GM18499 (cell line): ENCODE measurements around the gene CDH13.

Experiments used
- ATAC-seq: cut with Tn5 transposase; IDR thresholded peaks from one replicate; pipeline ENCODE4 v1.9.1; 2021; ENCODE audit warnings: moderate number of reproducible peaks; ENCODE audit not compliant: insufficient read depth, unreplicated experiment

CDH13 gene

DNA sequence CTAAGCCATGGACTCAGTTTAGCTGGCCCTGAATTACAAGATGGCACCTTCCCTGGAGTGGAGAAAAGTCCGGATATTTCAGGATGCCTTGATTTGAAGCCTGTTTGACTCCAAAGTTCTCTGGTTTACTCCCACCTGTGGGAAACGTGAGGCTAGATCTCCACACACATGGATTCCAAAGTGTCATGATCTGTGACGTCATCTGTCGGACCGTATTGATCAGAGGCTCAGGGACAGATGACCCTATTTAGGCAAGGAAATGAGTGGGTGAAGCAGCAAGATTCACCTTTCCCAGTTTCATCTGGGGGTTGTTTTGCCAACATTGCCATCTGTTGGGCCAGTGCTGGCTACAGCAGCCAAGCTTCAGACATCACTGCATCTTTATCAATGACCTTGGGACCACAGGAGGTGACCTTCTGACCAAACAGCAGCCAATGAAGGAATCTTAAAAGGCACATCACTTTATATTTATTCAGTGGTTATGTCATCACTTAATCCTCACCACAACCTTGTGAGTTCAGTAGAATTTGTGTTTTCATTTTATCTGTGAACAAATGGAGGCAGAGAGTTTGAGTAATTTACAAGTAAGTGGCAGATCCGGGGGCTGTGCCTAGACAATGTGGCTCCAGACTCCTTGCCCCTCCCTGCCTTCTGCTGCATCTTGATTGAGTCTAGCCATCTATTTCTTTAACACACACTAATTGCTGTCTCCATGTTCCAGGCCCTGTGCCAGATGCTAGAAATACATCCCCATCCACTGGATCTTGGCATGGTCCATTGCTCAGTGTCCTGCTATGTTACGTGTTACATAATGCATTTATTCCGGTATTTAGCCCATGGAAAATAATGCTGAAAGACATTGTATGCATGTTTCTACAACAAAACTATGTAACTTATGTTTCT, 1.5 kb upstream of the CDH13 start:
- no peak for ATAC-seq

DNA sequence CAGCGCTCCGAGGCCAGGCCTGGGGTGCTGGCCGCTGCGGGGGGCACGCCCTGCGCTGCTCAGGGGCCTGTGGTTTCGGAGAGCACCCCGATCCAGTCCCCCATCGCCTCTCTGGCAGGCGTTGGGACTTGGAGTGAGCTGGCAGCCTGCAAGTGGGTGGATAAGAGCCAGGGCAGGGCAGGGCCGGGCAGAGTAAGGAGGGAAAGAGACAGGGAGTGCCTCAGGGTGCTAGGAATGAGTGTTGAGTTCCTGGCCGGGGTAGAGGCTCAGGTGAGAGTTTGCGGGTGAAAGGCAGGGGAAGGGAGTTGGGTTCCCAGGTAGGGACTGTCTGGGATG, 1.3 kb downstream of the CDH13 start:
- ATAC-seq = no peak

DNA sequence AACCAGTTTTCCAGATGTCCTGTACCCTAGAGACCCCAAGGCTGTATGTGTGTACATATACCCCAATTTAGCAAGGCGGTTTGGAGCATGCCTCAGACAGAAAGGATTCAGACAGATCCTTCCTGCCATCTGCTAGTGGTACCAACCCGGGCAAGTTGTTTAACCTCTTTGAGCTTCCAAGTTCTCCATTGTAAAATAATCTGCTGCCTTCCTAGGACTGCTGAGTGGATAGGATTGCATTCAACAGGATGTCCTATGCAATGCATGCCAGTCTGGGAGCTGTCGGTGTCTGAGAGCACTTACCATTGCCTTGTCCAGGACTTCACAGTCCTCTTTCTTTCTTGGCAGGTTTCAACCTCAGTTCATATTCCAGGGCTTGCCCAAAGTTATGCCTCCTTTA, 1.9 kb downstream of the CDH13 start:
- no peak for ATAC-seq

DNA sequence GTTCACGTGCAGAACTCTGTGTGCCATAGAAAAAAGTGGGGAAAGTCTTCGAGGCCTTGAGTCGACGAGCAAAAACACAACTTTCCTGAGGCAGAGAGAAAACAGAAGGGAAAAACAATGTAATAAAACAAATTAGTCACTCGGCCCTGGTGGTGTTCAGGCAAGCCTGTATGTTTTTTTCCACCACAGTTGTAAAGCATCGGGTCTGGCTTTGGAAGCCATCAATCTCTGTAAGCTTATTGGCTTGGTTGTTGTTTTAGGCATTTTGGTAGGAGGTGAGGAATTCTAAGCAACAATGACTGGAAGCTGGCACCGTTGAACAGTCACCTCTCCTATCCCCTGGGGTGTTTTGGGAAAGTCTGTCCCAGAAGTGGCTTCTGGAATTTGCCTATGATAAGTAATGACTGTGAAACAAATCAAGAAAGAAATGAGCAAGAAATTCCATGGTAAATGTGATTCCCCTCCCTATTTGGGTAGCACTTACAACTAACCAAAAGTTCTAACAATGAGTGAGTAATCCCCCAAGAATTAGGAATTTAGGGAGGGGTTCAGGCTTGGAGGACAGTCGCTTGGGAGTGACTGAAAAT, 2.8 kb downstream of the CDH13 start:
- no peak for ATAC-seq

DNA sequence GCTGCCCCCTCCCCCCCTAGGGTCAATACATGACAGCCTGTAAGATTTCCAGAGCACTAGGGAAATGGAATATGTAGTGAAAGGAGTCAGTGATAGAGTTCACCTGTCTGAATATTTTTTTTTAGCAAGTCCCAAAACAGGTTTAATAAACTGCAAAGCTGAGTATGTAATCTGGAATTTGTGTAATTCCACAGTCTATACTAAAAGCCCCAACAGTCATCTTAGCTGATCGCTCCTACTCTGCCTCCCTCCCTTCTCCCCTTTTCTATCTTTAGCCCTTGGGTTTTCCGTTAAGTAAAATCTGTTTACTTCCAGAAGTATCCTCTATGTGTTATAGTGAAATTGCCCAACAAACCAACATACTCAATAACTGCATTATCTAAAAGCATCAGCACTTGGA, 3.5 kb downstream of the CDH13 start:
- no peak for ATAC-seq

DNA sequence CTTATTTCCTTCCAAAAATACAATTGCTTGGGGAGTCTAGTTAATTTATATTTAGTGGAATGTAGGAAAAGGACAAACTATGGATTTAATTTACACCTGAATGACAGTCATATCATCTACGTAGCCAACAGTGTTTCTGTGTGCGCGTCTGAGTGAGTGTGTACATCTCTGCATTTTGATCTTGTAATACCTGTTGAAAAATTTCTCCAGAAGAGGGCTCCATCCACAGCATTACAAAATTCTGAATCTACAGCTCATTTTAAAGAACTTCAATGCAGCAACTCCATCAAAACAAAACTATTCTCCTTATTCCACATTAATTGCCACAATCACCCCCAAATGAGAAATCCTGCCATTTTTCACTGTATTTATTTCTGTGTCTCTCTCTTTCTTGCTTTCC, 3.9 kb downstream of the CDH13 start:
- ATAC-seq = no peak

DNA sequence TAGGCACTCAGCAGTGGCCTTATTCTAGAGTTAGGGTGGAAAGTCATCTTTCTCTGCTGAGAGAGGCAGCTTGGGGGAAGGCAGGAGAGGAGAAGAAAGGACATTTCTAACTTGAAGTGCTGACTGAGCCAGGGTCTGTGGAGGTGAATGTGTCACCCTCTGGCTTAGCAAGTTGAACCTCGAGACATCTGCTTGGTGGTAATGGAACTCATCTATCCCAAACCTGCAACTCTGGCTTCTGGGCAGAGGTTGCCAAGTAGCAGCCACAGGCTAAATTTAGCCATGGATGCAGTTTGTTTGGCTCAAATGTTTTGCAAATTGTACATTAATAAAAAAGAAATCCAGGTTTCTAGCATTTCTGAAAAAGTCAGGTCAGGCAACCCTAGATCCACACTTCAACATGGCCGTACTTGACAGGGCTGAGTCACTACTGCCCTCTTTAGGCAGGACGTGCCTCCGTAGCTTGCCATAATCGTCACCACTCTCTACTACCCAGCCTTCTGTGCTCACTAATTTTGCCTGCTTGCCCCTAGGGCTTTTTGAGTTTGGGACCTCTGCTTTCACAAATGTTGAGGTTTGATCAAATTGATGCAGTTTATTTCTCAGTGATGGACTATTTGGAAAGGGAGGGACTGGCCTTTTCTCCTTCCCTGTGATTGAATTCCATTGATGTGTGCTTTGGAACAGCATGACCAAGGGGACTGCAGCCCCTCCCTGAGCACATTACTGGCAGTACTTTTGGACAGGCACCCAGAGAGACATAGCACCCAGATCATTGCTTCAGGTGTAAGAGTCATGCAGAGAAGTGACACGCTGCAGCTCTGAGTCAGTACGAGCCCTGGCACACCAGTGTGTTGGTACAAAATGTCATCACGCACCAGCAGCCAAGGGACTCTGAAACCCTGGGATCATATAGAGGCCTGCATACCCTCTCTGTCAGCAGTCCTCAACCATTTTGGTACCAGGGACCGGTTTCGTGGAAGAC, 5.2 kb downstream of the CDH13 start:
- no peak for ATAC-seq

DNA sequence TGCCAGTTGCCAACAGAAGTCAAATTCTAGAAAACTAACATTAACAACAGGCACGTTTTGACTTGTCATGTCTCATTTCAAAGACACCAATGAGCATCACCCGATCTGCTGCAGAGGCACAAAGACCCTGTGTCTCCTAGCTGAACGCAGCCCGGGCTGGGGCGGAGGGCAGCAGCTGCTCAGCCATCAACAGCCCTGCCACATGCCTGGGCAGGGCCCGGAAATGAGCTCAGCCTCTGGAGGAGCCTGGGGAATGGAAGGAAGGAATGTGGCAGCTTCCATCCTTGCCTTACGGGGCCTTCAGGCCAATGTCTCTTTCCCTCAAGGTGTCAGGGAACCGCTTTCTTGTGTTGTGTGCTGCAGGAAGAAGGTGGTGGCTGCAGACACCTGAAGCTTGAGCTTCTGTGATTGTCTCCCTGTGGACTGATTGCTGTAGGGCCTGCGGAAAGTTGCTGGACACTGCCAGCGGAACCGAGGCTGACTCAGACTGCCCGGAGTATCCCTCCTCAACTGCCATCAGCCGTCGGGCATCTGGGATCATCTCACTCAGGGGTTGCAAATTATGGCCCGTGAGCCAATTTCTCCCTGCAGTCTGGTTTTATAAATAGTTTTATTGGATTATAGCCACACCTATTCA, 7.3 kb downstream of the CDH13 start:
- ATAC-seq = no peak

DNA sequence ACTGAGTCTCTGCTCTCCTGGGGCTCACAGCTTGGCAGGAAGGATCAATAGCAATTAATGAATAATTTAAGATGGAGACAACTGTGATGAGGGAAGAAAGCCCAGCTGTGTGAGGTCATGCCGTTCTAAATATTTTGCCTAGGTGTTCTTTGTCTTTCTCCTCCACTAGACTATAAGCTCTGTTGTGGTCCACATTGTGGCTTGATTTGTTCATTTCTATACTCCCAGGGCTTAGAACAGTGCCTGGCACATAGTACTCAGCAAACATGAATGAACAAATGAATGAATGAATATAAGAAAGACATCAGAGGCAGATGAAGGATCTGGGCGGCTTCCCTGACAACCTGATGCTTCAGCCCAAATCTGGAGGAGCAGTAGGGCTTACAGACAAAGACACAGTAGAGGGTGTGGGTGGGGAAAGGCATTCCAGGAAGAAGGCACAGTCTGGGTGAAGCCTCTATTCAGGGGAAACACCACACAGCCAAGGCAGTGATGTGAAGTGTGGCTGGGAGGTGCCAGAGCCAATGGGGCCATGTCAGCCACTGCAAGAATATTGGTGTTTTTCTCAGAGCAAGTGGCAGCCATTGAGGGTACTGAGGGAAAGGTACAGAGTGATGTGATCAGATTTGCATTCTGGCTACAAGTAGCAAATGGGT, 8.3 kb downstream of the CDH13 start:
- no peak for ATAC-seq

DNA sequence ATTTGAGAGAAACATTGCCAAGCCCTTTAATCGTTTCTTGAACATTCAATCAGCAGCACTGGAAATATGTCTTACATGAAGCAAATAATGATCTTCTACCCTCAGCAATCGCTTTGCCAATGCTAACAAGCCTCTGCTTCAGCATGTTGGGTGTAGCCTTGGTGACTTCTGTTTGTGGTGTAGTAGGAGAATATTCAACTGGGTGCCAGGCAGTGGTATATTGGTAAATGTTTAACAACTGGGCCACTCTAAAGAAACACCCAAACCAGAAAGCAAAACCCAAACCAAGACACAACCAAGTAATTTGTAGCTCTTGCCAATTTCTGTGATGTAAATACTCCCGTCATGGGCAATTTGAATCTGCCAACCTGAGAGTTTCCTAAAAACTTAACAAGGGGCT, 9.7 kb downstream of the CDH13 start:
- no peak for ATAC-seq

DNA sequence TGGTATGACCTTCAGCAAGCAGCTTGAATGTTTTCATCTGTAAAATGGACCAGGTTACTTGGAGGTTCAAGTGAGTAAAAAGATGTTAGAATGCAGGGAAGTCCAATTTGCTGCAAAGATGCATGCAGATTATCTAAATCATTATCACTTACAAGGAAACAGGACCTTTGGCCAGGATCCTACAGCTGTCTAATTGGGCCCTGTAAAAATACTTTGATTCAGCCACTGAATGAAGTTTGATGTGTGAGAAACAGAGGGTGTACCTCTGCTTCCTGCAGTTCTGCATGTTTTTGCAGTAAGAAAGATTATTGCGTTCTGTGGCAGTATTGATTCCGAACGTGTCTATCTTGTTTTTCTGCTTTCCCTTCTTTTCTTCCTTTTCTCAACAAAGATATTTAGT, 10.2 kb downstream of the CDH13 start:
- ATAC-seq = no peak

DNA sequence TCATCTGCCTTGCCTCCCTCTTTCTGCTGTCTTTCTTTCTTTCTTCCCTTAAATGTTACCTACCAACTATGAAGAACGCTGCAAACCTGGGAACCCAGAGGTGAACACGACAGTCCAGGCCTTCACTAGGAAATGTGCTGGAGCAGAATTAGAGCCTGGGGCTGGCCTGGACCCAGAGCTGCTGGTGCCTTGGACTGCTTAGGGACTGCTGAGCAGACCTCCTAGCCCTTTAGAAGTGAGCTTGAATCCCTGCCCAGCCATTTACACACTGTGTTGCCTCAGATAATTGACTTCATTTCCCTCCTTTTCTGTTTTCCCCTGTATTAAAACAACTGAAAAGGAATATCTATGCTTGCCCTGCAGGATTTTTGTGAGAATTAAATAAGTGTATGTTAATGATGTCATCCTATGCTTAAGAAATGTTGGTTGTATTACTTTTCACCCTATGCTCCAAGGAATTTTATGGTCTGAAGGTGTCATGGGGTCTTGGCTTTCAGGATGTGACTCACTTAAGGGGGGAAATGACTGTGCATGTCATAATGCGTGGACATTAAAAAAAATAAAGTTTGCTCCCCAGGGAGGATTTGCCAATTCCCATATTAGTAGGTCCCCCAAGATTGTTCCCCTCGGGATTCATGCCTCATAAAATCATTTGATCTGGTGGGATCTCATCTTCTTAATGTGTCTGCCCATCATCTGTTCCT, 11.5 kb downstream of the CDH13 start:
- ATAC-seq = no peak

DNA sequence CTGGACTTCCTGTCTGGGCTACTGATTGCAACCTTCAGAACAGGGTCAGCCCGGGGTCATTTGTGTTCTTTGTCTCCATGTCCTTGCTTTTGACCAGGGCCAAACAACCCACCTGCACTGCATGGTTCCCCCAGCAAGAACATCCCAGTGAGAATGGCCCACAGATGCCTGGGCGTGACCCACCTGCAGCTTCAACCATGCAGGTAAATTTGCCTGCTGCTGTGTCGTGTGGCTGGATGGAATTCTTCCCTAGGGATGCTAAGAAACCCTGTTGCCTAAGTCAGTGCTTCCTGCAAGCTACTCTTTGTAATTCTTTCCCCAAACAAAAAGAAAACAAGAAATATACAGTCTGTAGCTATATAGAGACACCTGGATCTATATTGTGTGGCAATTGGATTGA, 12.5 kb downstream of the CDH13 start:
- no peak for ATAC-seq

DNA sequence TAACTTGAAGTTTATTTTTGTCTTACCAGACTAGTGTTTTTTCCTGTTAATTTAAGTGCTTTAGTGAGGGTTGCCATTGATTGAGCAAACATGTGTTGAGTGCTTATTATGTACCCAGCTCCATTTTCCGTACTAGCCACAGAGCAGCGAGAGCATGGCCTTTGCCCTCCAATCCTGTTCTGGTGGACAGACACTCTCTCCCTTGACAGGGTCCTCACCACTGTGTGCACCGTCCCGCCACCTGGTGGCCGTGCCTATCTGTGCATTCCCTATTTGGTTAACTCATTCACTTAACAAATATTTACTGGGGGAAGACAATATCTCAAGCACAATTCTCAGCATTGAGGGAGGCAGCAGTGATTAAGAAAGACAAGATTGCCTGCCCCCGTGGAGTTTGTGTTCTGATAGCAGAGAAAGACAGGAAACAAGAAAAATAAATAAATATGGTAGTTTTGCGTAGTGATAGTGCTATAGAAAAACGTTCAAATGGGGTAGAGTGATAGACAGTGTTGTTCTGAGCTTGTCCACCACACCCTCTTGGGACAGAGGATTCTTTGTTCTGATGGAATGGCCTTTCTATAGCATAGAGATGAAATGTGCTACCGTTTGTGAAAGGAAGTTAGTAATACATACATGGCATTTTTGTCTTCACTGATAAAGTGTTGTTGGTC, 13.0 kb downstream of the CDH13 start:
- no peak for ATAC-seq

DNA sequence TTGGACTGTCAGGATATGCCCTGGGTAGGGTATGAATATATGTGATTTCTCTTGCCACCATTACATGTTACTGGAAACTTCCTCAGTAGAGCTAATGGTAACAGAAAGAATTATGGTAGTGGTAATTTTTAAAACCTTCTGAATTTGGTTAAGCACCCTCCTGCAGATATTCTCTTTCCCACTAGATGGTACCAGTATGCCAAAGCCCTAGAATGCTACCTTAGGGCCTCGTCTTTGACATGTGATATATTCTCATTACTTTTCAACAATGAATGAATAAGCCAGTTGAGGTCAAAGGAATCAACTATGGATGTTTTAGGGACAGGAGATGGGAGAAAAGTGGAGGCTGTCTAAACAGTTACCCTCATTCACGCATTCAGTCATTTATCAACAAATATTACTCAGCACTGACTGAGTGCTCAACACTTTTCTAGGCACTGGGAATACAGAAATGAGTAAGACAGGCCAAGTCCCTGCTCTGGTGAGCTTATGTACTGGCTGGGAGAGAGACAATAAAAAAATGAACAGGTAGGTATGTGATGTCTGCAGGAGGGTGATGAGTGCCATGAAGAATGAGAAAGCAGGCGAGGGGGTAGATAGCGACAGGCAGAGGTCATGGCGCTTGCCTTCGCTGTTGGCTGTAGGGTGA, 14.7 kb downstream of the CDH13 start:
- no peak for ATAC-seq

DNA sequence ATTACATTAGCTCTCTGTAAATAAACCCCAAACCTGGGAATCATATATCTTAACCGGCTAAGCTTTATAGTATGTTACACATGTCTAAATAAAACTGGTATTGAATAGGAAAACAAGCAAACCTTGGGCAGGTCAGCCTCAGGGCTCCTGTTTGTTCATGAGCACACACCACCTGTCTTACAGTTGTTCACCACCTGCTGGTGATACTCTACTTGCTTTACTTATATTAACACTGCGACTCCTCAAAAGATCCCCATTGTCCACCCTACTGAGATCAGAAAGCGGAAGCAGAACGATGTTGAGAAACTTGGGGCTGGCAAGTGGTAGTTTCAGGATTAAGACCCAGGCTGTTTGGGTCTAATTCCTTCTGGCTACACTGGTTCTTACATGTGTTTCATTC, 16.4 kb downstream of the CDH13 start:
- no peak for ATAC-seq

DNA sequence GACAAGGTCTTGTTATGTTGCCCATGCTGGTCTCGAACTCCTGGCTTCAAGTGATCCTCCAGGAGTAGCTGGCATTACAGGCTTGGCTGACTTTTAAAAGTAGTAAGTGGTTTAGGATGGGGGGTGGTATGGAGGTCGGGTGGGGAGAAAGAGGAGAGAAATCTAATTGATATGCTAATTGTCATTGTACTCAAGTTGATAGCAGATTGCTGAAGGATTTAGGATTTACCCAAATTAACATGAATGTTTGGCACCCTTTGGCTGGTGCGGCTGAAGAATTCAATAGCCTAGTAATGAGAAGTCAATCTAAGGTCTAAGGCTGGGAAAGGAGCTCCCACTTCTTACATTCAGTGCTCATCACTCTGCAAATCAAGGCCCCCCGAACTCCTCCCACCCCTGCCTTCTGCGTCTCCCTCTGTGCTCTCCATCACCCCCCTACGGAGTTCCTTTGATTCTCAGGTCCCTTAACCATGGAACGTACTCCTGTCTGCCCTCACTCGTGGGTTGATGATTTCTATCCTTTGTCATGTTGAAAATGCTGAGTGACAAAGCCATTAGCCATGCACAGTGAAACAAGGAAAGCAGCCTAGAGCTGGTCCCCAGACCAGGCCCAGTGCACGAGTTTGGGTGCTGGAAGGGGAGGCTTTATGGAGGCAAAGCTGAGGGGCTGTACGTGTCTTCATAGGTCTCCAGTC, 17.3 kb downstream of the CDH13 start:
- no peak for ATAC-seq

DNA sequence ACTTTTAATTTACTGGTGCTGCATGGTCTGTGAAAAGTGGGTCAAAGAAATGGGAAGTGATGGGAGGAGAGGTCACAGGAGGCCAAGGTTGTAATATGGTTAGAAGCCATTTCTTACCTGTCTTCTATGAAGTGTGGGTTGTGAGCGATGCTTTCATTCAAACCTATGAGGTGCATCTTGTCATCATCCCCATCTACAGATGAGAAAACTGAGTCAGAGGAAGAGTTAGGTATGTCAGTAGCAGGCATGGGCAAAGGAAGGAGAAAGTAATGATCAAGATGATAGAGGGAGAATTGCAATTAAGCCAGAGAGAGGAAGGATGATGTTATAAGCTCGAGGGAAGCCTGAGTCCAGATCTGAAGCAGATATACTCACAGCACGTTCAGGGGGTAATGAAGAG, 19.7 kb downstream of the CDH13 start:
- no peak for ATAC-seq
